ENCODE measurements around the gene RTN4R.

DNA sequence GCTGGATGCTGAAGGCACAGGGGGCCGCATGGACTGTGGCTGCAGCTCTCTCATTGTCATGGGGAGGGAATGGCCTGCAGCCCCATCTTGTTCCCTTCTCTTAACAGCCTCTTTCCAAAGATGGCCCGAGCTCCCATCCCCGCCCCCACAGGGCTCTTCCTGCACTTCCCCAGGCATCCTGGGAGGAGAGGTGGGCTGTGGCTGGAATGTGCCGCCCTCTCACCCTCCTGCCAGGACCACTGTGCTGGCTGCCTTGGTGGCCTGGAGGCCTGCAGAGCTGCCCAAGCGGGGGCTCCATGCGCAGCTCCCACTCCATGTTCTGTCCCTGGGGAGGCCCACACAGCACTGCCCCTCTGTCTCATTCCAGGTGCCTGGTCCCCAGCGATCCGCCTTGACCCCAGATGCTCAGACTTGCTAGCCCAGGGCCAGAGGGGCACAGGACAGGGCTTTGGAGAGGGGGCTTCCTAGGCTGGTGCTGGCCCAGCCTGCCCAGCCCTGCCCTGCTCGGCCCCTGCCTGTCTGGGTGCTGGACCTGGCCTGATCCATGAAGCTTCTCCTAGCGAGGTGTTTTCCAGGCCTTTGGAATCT, 56.6 kb downstream of the RTN4R start:
- TF ChIP-seq, protein P1, sequence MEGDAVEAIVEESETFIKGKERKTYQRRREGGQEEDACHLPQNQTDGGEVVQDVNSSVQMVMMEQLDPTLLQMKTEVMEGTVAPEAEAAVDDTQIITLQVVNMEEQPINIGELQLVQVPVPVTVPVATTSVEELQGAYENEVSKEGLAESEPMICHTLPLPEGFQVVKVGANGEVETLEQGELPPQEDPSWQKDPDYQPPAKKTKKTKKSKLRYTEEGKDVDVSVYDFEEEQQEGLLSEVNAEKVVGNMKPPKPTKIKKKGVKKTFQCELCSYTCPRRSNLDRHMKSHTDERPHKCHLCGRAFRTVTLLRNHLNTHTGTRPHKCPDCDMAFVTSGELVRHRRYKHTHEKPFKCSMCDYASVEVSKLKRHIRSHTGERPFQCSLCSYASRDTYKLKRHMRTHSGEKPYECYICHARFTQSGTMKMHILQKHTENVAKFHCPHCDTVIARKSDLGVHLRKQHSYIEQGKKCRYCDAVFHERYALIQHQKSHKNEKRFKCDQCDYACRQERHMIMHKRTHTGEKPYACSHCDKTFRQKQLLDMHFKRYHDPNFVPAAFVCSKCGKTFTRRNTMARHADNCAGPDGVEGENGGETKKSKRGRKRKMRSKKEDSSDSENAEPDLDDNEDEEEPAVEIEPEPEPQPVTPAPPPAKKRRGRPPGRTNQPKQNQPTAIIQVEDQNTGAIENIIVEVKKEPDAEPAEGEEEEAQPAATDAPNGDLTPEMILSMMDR (IDR thresholded peaks at IDR 0.05), result no peak
- TF ChIP-seq EP300 (IDR thresholded peaks at IDR 0.05) (no peak), POLR2A (IDR thresholded peaks at IDR 0.05) (no peak), POLR2AphosphoS5 (IDR thresholded peaks at IDR 0.05) (no peak)

Measured in upper lobe of left lung (tissue), 4 donors.